NCI-H69 (cell line): ENCODE results near the gene DSN1.

Experiments used
- DNase-seq: peaks from one replicate; lab custom pipeline; 2025; lab: John Stamatoyannopoulos, UW

Gene DSN1

GRCh38 chr20:36754656-36755222, 18.8 kb downstream of the DSN1 start:
- peak; percentile 55 for DNase-seq

GRCh38 chr20:36752582-36752981, 21.0 kb downstream of the DSN1 start:
- DNase-seq, result no peak

GRCh38 chr20:36745927-36746659, 27.5 kb downstream of the DSN1 start, which contains the start of gene NDRG3:
NDRG3 (minus strand) TSS chr20:36746090; CDS start chr20:36721735, 24,355 bp downstream.
- peak; percentile 93 for DNase-seq

GRCh38 chr20:36745234-36745926, 28.2 kb downstream of the DSN1 start:
- peak; percentile 51 for DNase-seq

- DNase-seq, result peak; percentile 57
These were observed 28.8 kb downstream of the DSN1 start for GRCh38 chr20:36744764-36745191.

GRCh38 chr20:36744243-36744642, 29.3 kb downstream of the DSN1 start:
- peak; percentile 5 for DNase-seq

- no peak for DNase-seq
These were observed 31.0 kb downstream of the DSN1 start for GRCh38 chr20:36742558-36742957.

GRCh38 chr20:36741072-36741471, 32.5 kb downstream of the DSN1 start:
- no peak for DNase-seq

- DNase-seq, result no peak
These were observed 36.4 kb downstream of the DSN1 start for GRCh38 chr20:36737183-36737499.

- peak; percentile 25 for DNase-seq
These were observed 36.9 kb downstream of the DSN1 start for GRCh38 chr20:36736451-36737182.

GRCh38 chr20:36732456-36732855, 41.1 kb downstream of the DSN1 start:
- DNase-seq, result no peak

GRCh38 chr20:36728986-36729385, 44.6 kb downstream of the DSN1 start:
- DNase-seq, result no peak

GRCh38 chr20:36726168-36726567, 47.4 kb downstream of the DSN1 start:
- no peak for DNase-seq

GRCh38 chr20:36720510-36720909, 53.1 kb downstream of the DSN1 start:
- no peak for DNase-seq

- peak; percentile 28 for DNase-seq
These were observed 55.9 kb downstream of the DSN1 start for GRCh38 chr20:36717657-36718056.

- DNase-seq, result no peak
These were observed 56.5 kb downstream of the DSN1 start for GRCh38 chr20:36717021-36717420.

GRCh38 chr20:36712775-36713174, 60.8 kb downstream of the DSN1 start:
- DNase-seq, result no peak

GRCh38 chr20:36709126-36709525, 64.4 kb downstream of the DSN1 start:
- no peak for DNase-seq

- no peak for DNase-seq
These were observed 70.0 kb downstream of the DSN1 start for GRCh38 chr20:36703530-36703929.
